ENCODE measurements around the gene KRAS. TPM values are rescaled to one million over a fixed set of nuclear protein-coding genes. Genes with fewer than 3 reads are reported as not detected.

The KRAS gene
- polyA plus RNA-seq, 1 donor (not counting 4 experiments of a cell fraction or from before 2014, with no cell fraction given) = 26.1 TPM

- H3K9me1 ChIP-seq (ENCODE audit: control insufficient read depth, extremely low read depth, insufficient read depth, low read length) = no peaks in the 10 kb centered on the region
- H3K27me3 ChIP-seq (ENCODE audit: control insufficient read depth, extremely low read depth, insufficient read depth, low read length) = no peaks in the 10 kb centered on the region
- H3K79me2 ChIP-seq (ENCODE audit: control insufficient read depth, insufficient read depth, low read length) = peaks cover 16% of the 10 kb centered on the region
- no peak for DNase-seq (ENCODE audit: low read depth, low spot score)
- no peaks in the 10 kb centered on the region for H3K36me3 ChIP-seq (ENCODE audit: control insufficient read depth in 2 of 2, extremely low read depth in 1 of 2, insufficient read depth in 2 of 2, low read length in 2 of 2)
- no peaks in the 10 kb centered on the region for H4K20me1 ChIP-seq (ENCODE audit: control insufficient read depth, extremely low read depth, insufficient read depth, low read length)
- H3K4me3 ChIP-seq (ENCODE audit: control insufficient read depth in 2 of 3, extremely low read depth in 1 of 3, insufficient read depth in 2 of 3, low read depth in 1 of 3, low read length in 3 of 3) = no peak overlapping the region
- peaks cover 11% of the 10 kb centered on the region for H3K4me1 ChIP-seq (ENCODE audit: control insufficient read depth, extremely low read depth, insufficient read depth, low read length)
- H3K9ac ChIP-seq (ENCODE audit: control insufficient read depth, extremely low read depth, insufficient read depth, low read length) = no peak overlapping the region
- H3K9me3 ChIP-seq (ENCODE audit: control insufficient read depth, low read depth, low read length) = no peaks in the 10 kb centered on the region
- H3K4me2 ChIP-seq (ENCODE audit: control insufficient read depth, extremely low read depth, insufficient read depth, low read depth, low read length) = no peak overlapping the region
- TF ChIP-seq CTCF (optimal IDR thresholded peaks at IDR 0.05 in 1 of 3, IDR thresholded peaks at IDR 0.05 in 1 of 3, conservative IDR thresholded peaks at IDR 0.05 in 1 of 3; ENCODE audit: extremely low read depth in 1 of 3, insufficient read depth in 2 of 3, low read length in 3 of 3) = no peak
- TF ChIP-seq EZH2 (IDR thresholded peaks at IDR 0.05; ENCODE audit: low read length) = no peak
- H3K27ac ChIP-seq (ENCODE audit: control insufficient read depth, insufficient read depth, low read length) = no peak overlapping the region
- dilution Hi-C loops (cut with MboI; ENCODE audit: extremely low pct_ligation_motif_present, low sequenced_read_pairs) = no loop called here
- no peak overlapping the region for H2AFZ ChIP-seq (ENCODE audit: control insufficient read depth, low read length)
- no peak for FAIRE-seq
Measured at GRCh38 chr12:25253371-25254068, 2.8 kb upstream of the KRAS start.

- dilution Hi-C loops (cut with MboI; ENCODE audit: extremely low pct_ligation_motif_present, low sequenced_read_pairs) = no loop called here
Measured at GRCh38 chr12:25252946-25253345, 2.2 kb upstream of the KRAS start.

More at GRCh38 chr12:25252946-25253345, 2.2 kb upstream of the KRAS start:
- Histone ChIP-seq H3K27ac (ENCODE audit: control insufficient read depth, insufficient read depth, low read length) (no peak overlapping the region), H4K20me1 (ENCODE audit: control insufficient read depth, extremely low read depth, insufficient read depth, low read length) (no peaks in the 10 kb centered on the region), H3K4me2 (ENCODE audit: control insufficient read depth, extremely low read depth, insufficient read depth, low read depth, low read length) (no peak overlapping the region), H2AFZ (ENCODE audit: control insufficient read depth, low read length) (no peak overlapping the region), H3K27me3 (ENCODE audit: control insufficient read depth, extremely low read depth, insufficient read depth, low read length) (no peaks in the 10 kb centered on the region), H3K4me1 (ENCODE audit: control insufficient read depth, extremely low read depth, insufficient read depth, low read length) (peaks cover 11% of the 10 kb centered on the region), H3K9me1 (ENCODE audit: control insufficient read depth, extremely low read depth, insufficient read depth, low read length) (no peaks in the 10 kb centered on the region), H3K9ac (ENCODE audit: control insufficient read depth, extremely low read depth, insufficient read depth, low read length) (no peak overlapping the region), H3K36me3 (ENCODE audit: control insufficient read depth in 2 of 2, extremely low read depth in 1 of 2, insufficient read depth in 2 of 2, low read length in 2 of 2) (peaks cover 0 to 1% of the 10 kb centered on the region in 2 experiments), H3K9me3 (ENCODE audit: control insufficient read depth, low read depth, low read length) (no peaks in the 10 kb centered on the region), H3K4me3 (ENCODE audit: control insufficient read depth in 2 of 3, extremely low read depth in 1 of 3, insufficient read depth in 2 of 3, low read depth in 1 of 3, low read length in 3 of 3) (no peak overlapping the region), H3K79me2 (ENCODE audit: control insufficient read depth, insufficient read depth, low read length) (peaks cover 21% of the 10 kb centered on the region)
- FAIRE-seq (no peak), DNase-seq (ENCODE audit: low read depth, low spot score) (no peak)
- no peak for TF ChIP-seq CTCF (optimal IDR thresholded peaks at IDR 0.05 in 1 of 3, IDR thresholded peaks at IDR 0.05 in 1 of 3, conservative IDR thresholded peaks at IDR 0.05 in 1 of 3; ENCODE audit: extremely low read depth in 1 of 3, insufficient read depth in 2 of 3, low read length in 3 of 3)
- TF ChIP-seq EZH2 (IDR thresholded peaks at IDR 0.05; ENCODE audit: low read length) = no peak
